ENCODE measurements around the gene NAP1L1. TPM values are rescaled to one million over a fixed set of nuclear protein-coding genes. Genes with fewer than 3 reads are reported as not detected.

The NAP1L1 gene
- total RNA-seq, 1 experiment from 2014 or later = 587 TPM

Other genes starting within 250 kb of the NAP1L1 start
- gene PHLDA1, start 52.9 kb downstream of the NAP1L1 start, total RNA-seq (2021) = 29.1 and 38.3 TPM in 2 replicates

Data from PC-9 (cell line).